HG02852 (cell line): ENCODE results near the gene RAB11FIP4.
"Not testable (repeated sequence)": the region's sequence is repeated elsewhere in the genome, so short reads cannot be mapped to it uniquely, and the experiment has no call there.

ENCODE experiments used
- ATAC-seq: cut with Tn5 transposase; IDR thresholded peaks from one replicate; pipeline ENCODE4 v1.9.1; 2021; ENCODE audit warnings: mild to moderate bottlenecking, moderate library complexity; ENCODE audit not compliant: unreplicated experiment

The RAB11FIP4 gene

DNA sequence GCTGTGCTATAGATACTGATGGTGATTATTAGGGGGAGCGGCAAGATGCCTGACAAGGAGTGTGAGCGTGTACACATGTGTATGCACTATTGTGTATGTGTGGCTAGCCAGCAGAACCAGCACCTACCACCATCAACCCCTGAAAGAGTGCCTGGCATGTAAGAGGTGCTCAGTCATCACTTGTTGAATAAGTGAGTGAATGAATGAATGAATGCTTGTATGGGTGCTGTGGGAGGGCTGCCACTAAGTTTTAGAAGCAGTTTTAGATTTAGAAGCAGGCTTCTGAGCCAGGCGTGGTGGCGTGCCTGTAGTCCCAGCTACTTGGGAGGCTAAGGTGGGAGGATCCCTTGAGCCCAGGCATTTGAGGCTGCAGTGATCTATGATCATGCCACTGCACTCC is 37.0 kb downstream of the RAB11FIP4 start:
- ATAC-seq = no peak

DNA sequence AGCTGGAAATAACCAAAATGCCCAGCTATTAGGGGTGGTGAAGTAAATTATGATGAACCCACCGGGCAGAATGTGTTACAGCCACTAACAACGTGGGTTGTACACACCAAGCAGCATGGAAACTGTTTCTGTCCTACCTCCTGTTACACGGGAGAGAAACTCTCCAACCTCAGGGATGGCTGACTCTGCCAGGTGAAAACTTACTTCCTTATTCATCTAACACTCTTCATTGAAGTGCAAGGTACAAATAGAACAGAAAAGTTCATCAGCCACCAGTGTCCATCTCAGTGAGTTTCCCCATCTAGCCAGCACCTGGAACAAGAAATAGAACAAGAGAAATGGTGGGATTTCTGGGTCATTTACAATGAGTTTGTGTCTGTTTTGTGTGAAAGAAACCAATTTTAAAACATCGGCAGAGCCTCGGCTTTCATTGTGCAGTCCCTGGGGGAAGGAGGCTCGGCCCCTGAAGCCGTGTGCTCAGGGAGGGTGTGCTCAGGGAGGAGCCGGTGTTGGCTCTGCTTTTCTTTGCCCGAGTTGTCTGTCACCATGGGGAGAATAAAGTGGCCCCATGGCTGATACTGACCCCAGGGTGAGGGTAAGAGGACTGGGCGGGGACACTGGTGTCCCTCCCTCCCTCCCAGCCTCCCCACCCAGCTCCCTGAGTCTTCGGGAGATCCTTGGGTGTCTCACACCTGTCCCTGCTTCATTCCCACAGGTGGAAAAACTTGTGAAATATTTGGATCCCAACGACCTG is 39.8 kb downstream of the RAB11FIP4 start:
- ATAC-seq = no peak

DNA sequence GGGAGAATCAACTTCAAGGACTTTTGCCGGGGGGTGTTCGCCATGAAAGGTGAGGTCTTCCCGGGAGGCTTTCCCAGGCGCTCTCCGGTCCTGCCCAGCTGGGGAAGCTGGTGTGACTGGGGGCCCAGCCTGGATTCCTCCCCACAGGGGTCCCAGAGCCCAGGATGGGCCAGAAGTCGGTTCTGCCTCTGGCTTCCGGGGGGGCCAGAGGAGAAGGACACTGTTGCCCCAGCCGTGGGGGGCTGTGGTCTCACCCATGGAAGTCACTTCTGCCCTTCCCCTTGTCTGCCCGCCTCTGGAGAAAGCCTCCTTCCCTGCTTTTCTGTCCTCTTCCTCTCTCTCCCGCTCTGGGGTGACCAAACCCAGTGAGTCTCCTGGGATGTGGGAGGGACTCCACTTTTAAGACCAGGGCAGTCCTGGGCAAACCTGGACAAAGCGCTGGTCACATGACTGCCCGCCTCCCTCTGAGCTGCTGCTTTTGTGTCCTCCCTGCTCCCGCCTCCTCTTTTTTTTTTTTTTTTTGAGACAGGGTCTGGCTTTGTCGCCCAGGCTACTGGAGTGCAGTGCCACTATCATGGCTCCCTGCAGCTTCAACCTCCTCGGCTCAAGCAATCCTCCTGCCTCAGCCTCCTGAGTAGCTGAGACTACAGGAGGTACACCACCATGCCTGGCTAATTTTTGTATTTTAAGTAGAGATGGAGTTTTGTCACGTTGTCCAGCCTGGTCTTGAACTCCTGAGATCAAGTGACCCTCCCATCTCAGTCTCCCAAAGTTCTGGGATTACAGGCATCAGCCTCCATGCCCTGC is 40.6 kb downstream of the RAB11FIP4 start:
- no peak for ATAC-seq

DNA sequence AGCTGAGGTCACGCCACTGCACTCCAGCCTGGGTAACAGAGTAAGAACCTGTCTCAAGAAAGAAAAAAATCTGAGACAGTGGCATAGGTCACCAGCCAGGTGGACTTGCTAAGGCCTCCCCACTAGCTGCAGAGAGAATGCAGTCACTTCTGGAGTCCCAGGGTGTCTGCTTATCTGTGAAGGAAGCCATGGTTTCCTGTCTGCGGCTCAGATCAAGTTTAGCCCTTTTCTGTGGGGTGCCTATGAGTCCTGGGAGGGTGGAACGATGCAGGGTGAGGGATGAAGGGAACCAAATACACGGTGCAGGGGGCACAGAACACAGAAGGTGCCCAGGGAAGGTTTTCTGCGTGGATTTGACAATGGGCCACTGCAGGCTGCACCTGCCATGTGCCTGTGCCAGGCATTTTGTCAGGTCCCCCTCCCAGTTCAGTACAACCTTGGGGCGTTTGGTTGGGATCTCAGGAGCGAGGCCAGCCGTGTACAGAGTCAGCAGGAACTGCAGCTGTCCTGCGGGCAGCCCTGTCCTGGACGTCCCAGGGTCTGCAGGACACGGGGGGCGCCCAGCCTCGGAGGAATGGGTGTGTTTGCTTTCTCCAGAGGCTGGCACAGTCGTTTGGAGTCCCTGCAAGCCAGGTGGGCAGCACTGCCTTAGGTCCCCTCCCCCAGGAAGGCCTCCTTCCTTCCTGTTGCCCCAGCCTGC is 41.8 kb downstream of the RAB11FIP4 start:
- ATAC-seq = no peak

DNA sequence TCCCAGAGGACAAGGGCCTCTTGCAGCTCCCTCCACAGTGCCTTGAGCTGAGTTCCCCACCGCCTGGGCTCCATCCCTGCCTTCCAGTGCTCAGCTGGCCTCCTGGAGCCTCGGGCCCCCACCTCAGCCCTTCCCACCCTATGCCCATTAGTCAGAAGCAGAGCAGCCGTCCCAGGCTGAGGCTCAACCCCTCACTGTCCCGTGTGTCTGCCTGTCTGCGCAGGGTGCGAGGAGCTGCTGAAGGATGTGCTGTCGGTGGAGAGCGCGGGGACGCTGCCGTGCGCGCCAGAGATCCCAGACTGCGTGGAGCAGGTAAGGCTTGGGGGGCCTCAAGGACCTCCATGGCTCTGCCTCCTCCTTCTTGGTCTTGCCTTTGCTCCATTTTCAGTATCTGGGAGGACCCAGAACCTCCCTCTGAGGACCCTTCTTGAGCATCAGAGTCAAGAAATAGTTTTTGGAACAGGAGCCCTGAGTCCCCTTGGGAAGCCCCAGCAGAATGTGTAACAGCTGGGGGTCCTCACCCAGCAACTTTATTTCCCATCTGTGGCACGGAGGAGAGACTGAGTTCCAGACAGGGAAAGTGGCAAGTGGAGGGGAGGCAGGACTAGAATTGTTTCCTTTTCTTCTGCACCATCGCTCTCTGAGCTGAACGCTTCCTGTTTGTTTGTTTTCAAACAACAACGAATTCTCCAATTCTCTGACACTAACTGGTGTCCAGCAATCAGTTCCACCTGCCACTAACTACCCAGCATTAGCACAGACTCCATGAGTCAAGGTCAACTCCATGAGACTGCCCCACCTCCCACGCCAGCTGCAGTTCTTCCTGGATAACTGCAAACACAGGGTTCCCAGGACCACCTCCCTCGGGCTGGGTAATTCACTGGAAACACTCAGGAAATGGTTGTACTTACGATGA is 42.6 kb downstream of the RAB11FIP4 start:
- no peak for ATAC-seq

DNA sequence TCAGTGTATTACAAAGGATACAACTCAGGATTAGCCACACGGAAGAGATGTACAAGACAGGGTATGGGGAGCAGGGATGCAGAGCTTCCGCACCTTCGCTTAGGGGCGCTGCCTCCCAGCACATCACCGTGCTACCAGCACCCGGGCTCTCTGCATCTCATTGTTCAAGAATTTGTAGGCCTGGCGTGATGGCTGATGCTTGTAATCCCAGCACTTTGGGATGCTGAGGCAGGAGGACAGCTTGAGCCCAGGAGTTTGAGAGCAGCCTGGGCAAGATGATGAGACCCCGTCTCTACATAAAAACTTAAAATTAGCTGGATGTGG is 43.2 kb downstream of the RAB11FIP4 start:
- no peak for ATAC-seq

DNA sequence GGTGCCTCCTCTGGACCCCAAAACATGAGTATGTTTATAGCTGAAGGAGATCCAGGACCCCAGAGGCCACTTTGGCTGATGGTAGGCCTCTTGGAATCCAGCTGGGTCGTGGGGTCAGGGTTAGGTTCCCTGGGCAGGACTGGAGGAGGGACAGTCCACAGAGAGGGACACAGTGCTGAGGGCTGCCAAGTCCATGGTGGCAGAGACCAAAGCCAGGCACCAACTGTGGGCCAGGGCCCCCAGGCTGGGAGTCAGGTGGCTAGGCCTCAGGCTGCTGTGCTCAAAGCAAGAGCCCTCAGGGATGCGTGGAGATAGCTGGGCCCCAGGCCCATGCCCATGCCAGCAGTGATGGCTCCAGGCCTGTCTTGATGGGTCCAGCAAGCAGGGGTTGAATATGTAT is 44.1 kb downstream of the RAB11FIP4 start:
- no peak for ATAC-seq

DNA sequence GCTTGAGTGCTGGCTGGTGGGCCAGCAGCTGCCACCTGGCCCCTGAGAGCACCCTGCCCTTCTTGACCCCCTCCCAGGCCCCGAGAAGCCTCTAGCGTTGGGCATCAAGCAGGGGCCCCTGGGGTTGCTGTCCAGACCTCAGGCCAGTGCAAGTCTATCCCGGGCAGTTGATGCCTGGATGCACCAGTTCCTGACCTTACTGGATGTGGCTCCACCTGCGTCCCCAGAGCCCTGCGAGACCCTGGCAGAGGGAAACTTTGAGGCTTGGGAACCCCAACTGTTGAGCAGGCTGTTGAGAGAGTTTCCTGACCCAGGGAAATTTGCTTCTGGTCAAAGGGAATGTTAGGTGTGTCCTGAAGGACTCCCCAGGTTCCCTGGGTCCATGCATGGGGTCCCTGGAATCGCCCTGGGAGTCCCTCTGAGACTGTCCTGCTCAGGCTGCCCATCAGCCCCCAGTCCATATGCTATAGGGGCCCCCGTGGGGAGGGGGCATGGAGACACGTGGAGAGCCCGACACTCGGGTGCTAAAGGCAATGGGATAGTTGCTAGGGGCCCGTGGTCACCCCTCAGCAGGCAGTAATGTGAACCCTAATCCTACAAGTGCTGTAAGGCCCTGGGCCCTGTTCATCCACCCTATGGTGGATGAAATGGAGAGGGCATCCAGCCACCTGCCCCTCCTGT is 46.4 kb downstream of the RAB11FIP4 start:
- ATAC-seq = no peak

DNA sequence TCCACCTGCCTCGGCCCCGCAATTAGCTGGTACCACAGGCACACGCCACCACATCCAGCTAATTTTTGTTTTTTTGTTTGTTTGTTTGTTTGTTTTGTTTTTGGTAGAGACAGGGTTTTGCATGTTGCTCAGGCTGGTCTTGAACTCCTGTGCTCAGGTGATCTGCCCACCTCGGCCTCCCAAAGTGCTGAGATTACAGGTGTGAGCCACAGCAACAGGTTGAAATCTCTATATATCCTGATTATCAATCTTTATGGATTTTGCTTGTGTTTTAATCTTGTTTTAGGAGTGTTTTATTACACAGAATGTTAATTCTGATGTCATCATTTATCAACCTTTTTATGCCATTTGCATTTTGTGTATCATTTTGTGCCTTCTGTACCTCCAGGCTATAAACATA is 48.2 kb downstream of the RAB11FIP4 start:
- no peak for ATAC-seq

DNA sequence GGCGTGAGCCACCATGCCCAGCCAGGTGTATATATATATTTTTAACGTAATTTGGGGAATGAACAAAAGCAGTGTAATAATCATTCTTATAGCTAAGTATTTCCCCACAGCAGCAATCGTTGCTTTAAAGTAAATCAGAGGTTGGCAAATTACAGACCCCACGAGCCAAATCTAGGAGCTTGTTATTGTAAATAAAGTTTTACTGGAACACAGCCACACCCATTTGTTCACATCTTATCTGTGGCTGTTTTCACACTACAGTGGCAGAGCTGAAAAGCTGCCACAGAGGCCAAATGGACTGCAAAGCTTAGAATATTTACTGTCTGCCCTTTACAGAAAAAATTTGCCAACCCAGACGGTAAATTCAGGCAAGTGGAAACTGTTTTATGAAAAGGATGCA is 50.8 kb downstream of the RAB11FIP4 start:
- ATAC-seq = no peak

DNA sequence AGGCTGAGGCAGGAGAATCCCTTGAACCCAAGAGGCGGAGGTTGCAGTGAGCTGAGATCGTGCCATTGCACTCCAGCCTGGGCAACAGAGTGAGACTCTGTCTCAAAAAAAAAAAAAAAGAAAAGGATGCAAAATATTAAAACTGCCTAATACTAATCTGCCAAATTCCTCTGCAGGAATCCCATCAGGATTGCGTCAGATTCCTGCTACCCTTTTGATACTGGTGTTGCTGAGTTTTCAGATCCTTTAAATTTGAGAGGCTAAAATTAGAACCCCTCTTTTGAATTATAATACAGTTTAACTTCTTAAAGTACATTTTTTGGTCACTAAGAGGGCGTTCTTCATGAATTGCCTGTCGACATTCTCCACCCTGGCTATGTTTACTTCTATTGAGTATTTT is 51.4 kb downstream of the RAB11FIP4 start:
- not testable (repeated sequence) for ATAC-seq

DNA sequence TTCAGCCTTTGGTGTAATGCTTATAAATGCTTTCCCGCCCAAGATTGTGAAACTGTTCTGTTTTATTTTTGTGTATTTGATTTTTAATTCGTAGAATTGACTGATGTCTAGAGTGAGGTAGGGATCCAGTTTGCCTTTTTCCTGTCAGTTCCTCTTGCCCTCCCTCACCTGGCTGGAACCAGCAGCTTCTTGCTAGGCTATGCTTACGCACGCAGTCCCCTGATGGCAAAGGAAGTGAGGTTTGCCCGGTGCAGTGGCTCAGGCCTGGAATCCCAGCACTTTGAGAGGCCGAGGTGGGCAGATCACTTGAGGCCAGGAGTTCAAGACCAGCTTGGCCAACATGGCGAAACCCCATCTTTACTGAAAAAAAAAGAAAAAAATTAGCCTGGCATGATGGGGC is 51.9 kb downstream of the RAB11FIP4 start:
- no peak for ATAC-seq

DNA sequence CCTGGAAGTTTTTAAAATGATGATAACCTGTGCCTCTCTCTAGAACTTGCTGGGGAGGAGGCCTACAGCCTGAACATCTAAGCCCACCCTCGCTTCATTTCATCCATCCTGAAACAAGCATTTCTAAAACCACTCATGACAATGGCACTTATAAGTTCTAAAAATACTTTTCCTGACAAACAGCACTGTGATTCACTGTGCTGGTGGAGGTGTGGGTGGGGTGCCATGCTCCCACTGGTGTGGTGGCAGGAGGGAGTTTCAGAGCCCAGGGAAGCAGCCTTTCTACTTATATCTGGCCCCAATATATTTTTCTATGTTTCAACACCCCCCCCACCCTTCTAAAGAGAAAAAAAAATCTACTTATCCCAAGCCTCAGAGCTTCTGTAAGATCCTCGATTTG is 52.6 kb downstream of the RAB11FIP4 start:
- ATAC-seq = no peak

DNA sequence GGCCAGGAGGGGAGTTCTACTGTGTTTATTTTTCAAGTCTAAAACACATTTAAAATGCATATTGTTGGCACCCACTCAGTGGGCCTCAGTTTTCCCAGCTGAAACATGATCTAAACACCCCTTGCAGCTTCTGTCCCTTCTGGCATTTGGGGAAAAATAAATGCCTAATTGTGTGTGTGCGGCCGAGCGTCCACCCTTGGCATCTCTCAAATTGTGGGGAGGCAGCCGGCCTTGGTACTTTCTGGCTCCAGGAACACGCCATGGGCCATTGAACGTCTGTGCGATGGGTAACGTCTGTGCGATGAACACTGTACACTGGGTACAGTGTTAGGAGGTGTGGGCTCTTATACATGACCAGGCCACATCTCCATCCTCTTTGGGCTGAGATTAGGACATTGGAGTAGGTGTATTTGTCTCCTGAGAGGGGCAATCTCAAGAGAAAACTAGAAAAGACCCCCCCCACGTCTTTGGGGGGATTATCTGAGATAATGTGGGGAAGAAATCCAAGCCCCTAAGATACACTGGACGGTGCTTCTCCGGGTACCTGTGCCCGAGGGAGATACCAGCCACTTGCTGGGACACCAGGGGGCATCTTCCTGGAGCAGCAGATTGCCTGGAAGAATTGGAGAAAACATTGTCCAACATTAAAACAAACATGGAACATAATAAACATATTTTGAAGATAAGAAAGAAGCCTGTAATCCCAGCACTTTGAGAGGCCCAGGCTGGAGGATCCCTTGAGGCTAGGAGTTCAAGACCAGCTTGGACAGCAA is 54.9 kb downstream of the RAB11FIP4 start:
- ATAC-seq = no peak

DNA sequence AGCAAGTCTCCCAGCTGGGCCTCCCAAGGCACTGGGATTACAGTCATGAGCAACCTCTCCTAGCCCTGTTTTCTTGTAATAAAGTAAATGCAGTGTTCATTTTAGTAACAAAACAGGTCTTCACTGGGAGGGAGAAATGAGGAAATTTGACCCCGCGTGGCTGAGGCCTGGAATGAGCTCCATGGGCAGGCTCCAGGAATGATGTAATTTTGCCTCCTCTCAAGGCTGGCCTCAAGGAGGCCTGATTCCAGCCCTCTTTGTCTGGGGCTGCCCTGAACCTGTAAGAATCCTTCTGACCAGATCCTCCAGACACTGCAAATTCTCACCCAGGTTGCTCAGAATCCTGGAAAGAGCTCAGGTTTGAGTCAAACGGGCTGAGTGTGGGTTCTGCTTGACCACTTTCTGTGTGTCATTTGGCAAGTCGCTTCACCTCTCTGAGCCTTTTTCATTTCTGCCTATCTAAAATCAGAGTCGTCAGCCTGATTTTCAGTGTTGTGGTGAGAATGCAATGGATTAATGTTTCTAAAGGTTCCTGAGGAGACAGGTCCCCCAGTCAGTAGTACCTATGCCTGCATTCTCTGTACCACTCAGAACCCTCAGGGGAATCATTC is 57.1 kb downstream of the RAB11FIP4 start:
- no peak for ATAC-seq

DNA sequence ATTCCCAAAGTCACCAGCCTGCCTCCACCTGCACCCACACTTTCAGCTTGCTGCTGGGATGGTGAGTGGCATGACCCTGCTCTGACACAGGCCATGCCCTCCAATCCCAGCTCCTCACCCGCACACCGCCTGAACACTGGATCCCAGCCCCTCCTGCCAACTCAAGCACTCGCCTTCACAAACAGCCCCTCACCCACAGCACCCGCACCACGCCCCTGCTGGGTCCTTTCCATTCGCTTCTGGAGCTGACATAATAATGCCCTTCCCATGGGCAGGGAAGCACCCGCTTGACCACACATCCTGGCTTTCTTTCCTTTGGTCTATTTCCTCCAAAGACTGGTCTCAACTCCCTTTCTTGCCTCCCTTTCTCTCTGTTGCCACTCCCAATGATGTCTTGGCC is 57.6 kb downstream of the RAB11FIP4 start:
- ATAC-seq = no peak

DNA sequence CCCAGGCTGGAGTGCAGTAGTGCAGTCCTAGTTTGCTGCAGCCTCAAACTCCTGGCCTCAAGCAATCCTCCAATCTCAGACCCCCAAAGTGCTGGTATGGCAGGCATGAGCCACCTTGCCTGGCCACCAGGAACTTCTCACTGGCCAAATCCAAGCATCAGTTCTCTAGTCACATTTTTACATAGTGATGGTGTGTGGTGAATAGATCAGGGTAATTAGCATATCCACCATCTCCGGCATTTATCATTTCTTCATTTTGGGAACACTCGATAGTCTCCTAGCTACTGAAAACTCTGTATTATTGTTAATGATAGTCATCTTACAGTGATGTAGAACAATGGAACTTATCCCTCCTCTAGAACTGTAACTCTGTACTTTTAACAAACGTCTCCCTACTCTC is 58.3 kb downstream of the RAB11FIP4 start:
- no peak for ATAC-seq

DNA sequence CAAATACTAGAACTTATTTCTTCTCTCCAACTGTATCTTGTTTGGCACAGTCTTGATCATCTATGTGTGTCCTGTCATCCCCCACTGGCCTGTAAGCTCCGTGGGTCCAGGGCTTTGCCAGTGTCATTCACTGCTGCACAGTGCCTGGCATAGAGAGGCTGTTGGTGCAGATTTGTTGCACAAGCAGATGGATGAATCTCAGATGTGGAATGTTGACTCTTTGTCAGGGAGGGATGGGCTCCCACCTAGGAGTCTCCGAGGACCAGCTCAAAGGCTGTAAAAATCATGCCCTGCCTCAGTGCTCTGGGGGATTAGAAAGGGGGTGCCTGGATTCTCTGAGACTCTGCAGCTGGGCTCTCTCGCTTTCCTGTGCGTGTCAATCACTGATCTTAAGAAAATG is 60.6 kb downstream of the RAB11FIP4 start:
- ATAC-seq = no peak

DNA sequence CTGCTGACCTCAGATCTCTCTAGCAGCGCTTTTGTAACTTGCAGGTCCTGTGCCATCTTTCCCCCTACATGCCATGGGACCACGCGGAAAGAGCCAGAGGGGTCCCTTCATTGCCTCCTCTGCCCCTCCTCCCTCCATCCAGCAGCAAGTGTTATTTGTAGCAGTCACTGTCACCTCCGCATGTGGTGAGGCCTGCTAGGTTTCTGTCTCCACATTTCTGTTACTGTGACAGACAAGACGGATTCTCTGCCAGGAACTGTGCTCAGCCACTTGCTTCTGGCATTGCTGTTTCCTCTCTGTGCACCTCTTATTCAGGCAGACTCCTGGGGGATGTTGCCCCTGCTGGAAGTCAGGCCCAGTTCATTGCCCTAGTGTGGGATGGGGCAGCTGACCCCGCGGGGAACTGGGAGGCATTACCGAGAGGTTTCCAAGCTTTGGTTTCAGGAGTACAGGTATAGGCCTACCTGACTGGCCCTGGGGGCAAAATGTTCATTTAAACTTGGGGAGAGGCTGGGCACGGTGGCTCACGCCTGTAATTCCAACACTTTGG is 61.2 kb downstream of the RAB11FIP4 start:
- no peak for ATAC-seq
